Measurements from ENCODE around the gene EML6.

The EML6 gene

DNA sequence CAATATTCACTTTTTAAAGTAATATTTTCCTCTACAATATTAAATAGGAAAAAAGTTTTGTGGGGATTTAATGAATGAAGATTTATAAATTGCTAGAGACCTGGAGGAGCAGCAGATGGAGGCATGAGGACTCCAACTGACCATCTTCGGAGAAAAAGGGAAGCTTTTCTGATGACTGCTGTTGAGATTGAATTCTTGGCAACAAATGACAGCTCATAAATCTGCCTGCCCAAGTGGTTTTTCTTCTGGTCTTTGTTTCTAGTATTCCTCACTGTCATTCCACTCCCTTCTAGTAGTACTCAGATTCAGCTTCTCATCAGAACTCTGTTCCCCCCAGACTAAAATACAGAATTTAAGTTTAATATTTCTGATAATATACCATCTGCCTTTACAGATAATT, 157.0 kb downstream of the EML6 start:
- no peak for DNase-seq (ENCODE audit: low spot score)

DNA sequence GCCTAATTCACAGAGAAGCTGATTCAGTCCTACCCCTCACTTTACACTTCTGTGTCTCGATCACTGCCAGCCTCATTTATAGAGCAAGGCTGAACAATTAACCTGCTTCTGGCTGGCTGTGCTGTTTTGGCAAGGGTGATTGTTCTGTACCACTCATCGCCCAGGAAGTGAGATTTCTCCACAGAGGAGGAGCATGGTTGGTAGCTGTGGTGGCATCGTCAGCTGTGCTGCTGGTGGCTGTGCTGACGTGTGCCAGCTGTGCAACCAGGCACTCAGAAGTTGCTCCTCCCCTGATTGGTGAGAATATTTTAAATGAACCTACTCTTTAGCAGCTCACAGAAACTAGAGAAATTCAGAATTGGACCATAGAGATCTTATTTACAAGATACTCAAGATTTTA, 158.3 kb downstream of the EML6 start:
- no peak for DNase-seq (ENCODE audit: low spot score)

DNA sequence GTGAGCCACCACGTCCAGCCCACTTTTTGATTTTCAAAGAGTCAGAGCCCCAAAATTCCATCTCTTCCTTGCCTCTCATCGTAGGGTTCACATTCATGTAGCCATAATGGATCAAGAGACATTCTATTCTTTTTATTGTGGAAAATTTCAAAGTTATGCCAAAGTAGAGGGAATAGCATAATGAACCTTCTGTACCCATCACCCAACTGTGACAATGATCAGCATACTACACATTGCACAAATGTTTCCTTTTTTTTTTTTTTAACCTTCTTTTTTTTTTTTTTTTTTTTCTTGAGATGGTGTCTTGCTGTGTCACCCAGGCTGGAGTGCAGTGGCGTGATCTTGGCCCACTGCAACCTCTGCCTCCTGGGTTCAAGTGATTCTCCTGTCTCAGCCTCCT, 162.4 kb downstream of the EML6 start:
- DNase-seq (ENCODE audit: low spot score), result no peak

DNA sequence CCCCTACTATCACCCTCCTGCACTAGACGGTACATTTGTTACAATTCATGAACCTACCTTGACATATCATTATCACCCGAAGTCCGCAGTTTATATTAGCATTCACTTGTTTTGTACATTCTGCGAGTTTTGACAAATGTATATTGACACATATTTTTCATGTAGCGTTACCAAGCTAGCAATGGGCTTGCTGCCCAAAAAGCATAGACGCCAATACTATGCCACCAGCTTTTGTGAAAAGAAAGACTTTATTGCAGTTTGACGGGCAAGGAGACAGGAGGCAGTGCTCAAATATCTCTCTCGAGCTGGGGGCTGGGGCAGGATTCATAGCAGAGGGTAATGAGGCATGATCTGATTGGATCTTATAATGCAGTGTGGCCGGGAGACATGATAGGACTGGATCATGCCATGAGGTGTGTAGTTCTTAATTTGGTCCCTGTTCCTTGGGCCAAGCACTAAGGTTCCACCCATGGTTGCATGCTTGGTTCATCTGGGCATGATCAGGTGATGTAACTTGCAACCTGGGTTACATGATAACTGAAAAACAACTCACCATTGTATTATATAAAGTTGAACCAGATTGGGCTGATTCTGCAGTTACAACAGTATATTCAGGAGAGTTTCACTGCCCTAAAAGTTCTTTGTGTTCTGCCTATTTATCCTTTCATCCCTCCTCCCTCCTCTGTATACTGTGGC, 164.5 kb downstream of the EML6 start:
- DNase-seq (ENCODE audit: low spot score), result no peak

DNA sequence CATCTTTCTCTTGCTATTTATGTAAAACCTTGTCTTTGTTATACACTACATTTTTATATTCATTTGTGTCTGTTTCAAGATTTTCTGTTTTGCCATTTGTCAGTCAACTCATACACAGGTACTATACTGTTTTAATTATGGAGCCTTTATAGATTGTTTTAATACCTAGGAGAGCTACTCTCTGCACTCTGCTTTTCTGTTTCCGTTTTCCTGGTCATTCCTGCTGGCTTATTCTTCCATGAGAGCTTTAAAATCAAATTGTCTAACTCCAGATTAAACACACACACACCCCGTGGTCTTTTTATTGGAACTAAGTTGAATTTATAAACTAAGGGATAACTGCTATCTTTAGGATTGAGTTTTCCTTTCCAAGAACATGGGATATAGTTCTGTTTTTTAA, 165.6 kb downstream of the EML6 start:
- DNase-seq (ENCODE audit: low spot score), result no peak

DNA sequence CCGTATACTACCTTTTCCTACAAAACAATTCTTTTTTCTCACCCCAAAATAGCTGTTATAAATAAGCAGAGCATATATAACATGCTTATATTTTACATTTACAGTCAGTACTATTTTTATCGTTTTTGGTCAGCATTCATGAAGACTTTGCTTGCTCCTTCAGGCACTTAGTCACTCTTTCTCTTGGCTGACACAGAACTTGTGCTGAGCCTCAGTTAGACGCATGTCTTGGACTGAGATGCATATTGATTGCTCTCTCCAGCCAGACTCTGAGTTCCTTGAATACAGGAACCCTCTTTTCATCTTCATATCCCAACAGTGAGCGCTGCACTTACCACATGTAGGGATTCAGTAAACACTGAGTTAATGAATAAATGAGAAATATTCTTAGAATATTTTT, 168.4 kb downstream of the EML6 start:
- DNase-seq (ENCODE audit: low spot score), result no peak

DNA sequence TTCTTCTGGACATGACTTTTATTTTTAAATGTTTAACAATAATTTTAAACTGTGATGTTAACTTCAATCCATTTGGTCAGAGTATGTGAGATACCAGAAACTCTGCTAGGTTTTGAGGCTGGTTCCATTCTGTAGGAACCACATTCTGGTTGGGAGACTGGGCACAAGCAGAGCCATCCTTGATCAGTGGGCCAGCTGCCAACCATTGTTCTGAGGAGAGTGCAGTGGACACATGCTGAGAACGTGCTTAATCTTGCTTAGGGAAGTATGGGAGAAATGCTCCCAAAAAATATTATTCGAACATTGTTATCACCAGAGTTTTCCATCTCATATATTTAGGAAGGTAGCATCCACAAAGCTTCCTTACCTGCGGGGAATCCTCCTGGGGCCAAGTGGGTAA, 171.0 kb downstream of the EML6 start:
- DNase-seq (ENCODE audit: low spot score), result no peak

DNA sequence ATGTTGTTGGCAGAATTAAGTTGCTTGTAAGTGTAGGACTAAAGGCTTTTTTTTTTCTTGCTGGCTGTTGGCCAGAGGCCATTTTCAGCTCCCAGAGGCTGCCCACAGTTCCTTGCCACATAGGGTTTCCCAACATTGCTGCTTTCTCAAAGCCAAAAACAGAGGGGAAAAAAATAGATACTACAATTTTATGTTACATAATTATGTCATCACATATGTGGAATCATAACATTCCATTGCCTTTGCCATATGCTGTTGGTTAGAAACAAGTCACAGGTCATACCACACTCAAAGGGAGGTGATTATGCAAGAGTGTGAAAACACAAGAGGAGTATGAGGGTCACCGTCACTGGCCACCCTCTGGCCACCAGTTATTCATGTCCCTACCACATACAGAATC, 172.3 kb downstream of the EML6 start:
- no peak for DNase-seq (ENCODE audit: low spot score)

DNA sequence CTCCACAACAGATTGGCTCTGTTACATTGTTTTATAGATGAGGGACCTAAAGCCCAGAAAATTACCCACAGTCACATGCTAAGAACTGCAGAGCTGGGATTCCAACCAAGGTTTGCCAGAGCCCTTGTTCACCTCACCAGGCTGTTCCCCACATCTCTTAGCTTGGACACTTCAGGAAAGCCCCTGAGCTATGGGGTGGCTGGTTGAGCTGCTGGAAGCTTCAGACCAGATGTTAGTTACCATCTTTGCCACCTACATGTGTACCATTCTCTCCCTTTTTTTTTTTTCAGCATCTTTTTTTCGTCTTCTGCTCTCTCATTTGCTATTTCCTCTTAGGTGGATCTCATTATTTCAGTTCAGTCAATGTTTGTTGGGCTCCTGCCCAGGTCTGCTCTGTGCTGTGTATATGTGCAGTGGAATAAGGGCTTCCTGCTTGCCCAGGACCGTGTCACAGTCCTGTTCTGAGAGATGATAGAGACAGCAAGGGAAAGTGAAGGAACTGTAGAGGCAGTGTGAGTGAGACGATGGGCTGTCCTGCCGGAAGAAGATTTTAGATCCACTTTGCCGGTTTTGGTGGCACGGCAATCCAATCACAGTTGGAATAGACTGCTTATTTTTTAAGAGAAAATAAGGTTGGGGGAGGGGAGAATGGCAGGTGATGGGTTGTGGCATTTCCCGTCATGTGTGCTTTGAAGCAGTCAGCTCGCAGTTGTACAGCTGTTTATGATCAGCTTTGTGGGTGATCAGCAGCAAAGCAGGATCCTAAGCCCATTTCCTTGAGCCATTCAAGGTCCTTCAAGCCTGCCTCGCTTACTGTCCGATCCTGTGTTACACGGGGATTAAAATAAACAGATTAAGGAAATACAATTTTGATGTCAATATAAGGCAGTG, 174.2 kb downstream of the EML6 start:
- peak; percentile 8 for DNase-seq (ENCODE audit: low spot score)

DNA sequence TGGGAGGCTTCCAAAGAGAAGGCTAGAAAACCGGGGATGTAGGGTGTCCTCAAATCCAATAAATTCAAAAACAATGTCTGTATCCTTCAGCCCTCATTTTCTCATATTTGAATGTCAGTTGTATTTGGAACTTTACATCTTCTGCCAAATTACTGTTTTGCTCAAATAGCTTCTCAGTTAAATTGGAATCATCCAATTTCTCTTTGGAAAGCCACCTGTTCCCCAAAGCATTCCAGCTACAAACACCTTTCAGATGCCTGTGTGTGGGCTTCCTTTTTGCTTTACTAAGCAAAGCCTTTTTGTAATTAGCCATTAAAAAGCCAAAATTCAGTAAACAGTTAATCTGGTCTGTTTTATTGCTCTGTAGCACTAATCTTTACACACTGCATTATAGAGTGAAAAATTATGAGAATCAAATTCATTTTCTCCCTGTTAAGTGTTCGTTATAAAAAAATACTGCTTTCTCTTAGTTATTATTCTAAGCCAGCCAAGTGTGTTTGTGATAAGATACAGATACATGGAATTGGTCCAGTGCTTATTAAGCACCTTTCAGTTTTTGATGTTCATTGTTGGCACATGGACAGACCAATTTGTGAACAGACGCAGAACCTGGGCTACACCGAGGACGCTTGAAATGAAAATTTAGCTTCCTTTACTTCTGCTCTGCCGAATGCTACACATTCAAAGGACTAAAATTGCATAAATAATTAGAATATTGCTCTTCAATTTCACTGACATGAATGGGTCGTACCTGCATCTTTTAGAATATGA, 175.2 kb downstream of the EML6 start:
- DNase-seq (ENCODE audit: low spot score), result no peak

DNA sequence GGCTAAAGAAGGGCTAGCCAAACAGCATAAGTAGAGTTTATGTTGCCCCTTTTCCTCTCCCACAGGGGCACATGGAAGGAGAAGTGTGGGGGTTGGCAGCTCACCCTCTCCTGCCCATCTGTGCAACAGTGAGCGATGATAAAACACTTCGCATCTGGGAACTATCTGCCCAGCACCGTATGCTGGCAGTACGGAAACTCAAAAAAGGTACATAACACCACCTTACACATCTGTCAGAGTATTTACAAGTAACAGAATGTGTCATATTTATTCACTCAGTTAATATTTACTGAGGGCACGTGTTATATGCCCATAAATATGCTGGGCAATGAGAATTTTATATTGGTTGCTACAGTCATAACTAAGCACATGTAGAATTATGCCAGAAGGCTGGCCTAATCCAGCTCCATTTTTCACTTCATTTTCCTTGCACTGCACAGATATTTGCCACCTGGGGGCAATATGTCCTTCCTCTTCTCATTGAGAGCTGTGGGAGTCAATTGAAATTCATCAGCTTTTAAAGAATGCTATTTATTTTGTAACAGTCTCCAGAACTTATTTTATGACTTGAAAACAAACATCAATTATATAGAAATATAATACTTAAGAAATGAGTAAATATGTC, 176.2 kb downstream of the EML6 start:
- peak; percentile 16 for DNase-seq (ENCODE audit: low spot score)

DNA sequence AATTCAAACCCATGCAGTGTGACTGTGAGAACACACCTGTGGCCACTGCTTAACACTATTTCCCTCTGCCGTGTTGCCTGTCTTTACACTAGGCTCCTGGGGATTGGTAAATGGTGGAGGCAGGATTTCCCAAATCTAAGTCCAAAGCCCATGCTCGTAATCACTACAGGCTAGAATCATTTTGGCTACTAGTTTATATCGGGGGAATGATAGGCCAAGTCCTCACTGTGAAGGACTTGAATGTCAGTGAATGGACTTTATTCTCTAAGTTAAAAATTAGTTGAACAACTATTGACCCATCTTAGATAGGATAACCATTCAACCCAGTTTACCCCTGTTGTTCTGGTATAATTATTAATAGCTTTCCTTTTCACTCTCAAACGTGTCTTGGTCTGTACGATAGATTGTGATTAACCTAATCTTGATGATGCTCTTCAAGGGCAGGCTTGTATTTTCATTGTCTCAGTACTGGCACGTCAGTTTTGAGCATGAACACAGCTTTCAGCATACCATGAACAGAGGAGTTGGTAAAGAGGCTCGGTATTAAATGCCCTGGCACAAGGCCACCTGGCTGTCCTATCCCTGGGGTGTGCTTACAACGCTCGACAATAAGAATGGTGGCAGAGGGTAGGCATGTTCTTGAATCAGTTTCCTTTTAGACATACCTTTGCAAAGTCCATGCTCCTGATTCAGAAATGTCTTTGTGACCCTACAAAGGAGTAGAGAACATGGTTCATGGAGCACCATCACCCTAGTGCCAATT, 177.9 kb downstream of the EML6 start:
- DNase-seq (ENCODE audit: low spot score), result no peak

DNA sequence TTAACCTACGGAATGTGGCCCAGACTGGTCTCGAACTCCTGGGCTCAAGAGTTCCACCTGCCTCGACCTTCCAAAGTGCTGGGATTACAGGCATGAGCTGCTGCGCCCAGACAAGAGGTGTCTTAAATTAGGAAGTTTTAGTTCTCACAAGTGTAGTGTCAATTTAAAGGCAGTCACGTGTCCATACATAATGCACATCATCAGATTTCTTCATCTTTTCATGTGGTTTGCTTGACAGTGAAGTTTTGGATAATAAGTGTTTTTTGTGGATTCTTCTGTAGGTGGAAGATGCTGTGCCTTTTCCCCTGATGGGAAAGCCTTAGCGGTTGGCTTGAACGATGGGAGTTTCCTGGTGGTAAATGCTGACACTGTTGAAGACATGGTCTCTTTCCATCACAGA, 179.3 kb downstream of the EML6 start:
- no peak for DNase-seq (ENCODE audit: low spot score)

DNA sequence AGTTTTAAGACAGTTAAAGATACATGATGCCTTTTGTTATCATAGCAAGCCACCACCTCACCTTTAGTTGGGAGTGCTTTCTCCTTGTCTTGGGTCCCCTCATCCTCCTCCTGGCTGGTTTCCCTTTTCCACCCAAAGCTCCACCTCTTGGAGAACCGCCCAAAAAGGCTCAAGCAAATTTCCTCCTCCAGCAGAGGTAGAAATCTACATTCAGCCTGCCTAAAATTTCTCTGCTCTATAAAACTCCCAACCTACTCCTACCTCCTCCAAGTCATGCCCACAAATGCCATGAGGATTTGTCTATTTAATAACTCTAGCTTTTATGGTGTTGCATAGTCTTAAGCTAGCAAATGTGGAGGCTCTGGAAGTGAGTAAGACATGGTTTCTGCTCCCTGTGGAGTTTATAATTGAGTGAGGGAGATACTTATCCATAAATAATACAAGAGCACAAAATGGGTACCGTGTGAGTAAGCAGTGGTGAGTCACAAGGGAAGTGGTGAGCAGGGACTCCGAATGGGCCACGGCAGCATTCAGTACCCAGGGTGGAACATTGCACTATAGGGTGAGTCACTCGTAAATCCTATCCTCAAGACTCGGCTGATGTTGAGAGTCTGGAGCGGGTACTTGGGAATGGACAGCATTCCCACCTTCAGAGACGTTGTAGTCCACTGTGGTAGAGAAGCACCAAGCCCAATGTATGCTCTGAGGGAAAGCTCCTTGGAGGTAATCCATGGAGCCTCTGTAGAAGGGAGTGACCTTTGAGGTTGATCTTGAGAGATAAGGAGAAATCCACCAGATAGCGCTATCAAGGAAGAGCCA, 180.5 kb downstream of the EML6 start:
- DNase-seq (ENCODE audit: low spot score), result peak; percentile 61

DNA sequence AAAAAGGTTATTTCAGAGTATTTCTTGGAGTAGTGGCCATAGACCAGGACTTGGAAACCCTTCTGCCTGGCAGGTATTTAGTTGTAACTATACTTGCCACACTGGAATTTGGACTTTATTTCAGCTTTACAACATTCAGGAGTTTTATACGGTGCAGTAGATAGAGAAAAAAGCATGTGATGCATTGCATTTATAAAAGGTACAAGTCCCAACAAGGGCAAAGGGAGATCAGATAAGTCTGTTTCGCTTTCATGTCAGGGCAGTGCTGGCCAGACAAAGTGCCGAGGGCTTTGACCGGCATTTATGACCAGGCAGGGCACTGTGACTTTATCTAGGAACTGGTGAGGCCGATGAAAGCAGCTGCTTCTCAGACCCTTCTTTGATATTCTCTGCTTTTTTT, 181.4 kb downstream of the EML6 start:
- no peak for DNase-seq (ENCODE audit: low spot score)

DNA sequence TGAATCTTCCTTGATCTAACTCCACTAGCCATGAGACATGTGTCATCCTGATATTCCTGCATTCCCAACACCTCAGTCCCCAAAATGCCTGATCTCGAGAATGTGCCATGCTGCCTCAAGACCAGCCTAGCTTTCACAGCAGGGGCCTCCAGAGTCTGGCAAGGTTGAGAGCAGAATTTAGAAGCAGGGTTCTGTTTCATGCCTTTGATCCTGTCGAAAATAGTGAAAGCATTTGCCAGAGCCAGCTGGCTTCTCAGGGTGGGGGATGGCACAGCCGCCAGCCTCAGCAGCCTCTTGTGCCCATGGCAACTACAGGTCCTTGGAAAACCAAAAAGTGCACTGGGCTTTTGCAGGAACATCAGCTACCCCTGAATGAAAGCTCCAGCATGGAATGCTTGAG, 183.3 kb downstream of the EML6 start:
- no peak for DNase-seq (ENCODE audit: low spot score)

DNA sequence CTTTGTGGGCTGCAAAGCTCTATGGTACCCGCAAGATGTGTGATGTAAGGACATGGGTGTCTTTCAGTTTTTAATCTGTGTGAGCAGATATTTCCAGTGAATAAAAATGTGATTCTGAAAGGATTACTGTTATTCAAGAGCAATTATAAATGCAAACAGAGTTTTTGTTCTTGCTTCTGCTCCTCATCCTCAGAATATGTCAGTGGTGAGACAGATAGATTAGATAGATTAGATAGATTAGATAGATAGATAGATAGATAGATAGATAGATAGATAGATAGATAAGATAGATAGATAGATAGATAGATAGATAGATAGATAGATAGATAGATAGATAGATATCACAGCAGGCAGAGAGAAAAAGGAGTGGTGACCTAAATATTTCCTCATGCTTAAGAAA, 184.2 kb downstream of the EML6 start:
- no peak for DNase-seq (ENCODE audit: low spot score)

DNA sequence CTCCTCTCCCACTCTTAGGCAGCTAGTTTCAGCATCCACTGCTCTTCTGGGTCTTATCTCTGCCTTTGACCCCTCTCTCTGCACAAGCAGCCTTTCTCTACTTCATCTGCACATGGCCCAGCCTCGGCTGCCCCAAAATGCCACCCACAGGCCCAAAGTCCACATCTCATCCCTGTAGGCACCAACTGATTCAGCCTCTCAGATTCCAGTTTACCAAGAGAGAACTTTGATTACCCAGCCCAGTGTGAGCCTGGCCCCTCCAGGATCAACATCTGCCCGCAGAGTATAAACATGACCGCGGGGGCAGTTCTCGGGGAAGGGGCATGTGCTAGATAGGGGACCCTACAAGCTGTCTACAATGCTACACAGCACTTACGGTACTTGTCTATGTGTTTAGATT, 185.1 kb downstream of the EML6 start:
- DNase-seq (ENCODE audit: low spot score), result no peak

DNA sequence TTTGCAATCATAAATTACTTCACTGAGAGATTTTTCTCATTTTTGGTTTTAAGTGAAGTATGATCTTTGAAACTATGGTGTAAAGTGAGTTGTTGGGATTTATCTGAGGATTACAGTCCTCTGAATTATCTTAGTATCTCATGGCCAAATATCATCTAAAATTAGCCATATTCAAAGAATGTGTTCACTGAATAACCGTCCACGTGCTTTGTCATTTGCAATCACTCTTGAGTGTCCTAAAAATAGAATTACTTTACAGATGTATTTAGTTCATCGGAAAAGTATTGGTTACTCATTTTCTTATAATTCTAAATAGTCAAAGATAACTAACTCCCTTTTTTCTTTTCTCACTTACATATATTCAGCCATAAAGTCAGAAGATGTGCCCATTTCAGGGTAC, 185.5 kb downstream of the EML6 start:
- no peak for DNase-seq (ENCODE audit: low spot score)

DNA sequence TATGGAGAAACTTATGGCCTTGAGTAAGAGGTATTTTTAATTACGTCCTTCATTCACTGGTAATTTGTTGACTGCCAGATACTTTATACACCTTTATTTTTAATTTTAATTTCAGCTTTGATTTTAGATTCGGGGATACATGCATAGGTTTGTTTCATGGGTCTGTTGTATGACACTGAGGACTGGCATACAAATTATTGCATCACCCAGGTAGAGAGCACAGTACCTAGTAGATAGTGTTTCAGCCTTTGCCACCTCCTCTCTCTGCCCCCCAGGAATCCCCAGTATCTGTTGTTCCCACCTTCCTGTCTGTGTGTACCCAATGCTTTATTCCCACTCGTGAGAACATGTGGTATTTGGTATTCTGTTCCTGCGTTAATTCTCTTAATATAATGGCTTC, 188.8 kb downstream of the EML6 start:
- no peak for DNase-seq (ENCODE audit: low spot score)

DNA sequence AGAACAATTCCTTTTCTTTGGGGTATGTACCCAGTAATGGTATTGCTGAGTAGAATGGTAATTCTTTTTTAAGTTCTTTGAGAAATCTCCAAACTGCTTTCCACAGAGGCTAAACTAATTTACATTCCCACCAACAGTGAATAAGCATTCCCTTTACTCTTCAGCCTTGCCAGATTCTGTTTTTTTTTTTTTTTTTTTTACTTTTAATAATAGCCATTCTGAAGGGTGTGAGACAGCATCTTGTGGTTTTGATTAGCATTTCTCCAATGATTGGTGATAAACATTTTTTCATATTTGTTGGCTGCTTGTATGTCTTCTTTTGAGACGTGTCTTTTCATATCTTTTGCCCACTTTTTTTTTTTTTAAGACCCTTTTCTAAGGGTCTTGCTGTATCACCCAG, 189.4 kb downstream of the EML6 start:
- DNase-seq (ENCODE audit: low spot score), result no peak

Data from CD4-positive, alpha-beta T cell treated with Interleukin-15 for 4 hours (primary cell).